Measurements from ENCODE around the gene ADARB2. TPM values are rescaled to one million over a fixed set of nuclear protein-coding genes. Genes with fewer than 3 reads are reported as not detected.

Gene ADARB2
- total RNA-seq, 1 donor from 2014 or later: 0.80 TPM

DNA sequence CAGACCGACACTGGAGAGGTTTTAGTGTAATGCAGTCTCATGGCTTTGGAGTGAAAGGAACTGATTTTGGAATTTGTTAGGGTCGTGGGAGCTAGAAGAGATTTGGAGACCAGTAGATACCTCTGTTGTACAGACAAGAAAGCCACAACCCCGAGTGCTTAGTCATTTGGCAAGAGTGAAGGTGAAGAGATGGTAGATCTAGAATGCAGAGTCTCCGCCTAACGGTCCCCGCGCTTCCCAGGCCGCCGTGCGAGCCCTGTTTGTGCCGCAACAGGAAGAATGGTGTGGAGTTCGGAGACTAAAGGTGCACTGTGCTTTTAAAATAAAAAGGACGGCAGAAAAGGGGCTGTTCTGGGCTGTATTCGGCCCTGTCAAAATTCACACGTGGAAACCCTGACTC lies 186.7 kb downstream of the ADARB2 start:
- DNase-seq (no peak), ATAC-seq (no peak)
- intact Hi-C loops (cut with DNase I): no loop called here

DNA sequence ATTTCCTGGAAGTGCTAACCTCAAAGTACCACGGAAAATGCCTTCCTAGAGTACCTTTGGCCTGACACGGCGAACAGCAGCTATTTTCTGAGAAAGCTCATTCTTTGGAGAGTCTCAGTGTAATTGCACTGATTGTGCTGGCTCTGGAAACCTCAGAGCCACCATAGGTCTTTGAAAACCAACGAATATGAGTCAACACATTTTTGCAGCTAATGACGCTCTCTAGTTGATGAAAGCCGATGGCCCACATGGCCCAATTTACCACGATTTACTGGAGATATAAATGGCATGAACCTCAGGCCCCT lies 187.1 kb downstream of the ADARB2 start:
- Histone ChIP-seq H3K4me3 (no peak overlapping the region), H3K36me3 (no peaks in the 10 kb centered on the region), H3K9me3 (no peaks in the 10 kb centered on the region), H3K27me3 (ENCODE audit: low read depth) (no peaks in the 10 kb centered on the region), H3K27ac (no peak overlapping the region), H3K4me1 (no peaks in the 10 kb centered on the region)
- no peak for DNase-seq
- intact Hi-C loops (cut with DNase I): no loop called here
- TF ChIP-seq, protein P1, sequence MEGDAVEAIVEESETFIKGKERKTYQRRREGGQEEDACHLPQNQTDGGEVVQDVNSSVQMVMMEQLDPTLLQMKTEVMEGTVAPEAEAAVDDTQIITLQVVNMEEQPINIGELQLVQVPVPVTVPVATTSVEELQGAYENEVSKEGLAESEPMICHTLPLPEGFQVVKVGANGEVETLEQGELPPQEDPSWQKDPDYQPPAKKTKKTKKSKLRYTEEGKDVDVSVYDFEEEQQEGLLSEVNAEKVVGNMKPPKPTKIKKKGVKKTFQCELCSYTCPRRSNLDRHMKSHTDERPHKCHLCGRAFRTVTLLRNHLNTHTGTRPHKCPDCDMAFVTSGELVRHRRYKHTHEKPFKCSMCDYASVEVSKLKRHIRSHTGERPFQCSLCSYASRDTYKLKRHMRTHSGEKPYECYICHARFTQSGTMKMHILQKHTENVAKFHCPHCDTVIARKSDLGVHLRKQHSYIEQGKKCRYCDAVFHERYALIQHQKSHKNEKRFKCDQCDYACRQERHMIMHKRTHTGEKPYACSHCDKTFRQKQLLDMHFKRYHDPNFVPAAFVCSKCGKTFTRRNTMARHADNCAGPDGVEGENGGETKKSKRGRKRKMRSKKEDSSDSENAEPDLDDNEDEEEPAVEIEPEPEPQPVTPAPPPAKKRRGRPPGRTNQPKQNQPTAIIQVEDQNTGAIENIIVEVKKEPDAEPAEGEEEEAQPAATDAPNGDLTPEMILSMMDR (IDR thresholded peaks at IDR 0.05): no peak
- ATAC-seq: peak in 1 of 2 donors; percentile 58

More for the DNA sequence above, 186.7 kb downstream of the ADARB2 start:
- Histone ChIP-seq H3K27ac (no peak overlapping the region), H3K4me3 (no peak overlapping the region), H3K4me1 (no peaks in the 10 kb centered on the region), H3K9me3 (no peaks in the 10 kb centered on the region), H3K27me3 (ENCODE audit: low read depth) (no peaks in the 10 kb centered on the region), H3K36me3 (no peaks in the 10 kb centered on the region)
- TF ChIP-seq, protein P1 (IDR thresholded peaks at IDR 0.05): no peak

DNA sequence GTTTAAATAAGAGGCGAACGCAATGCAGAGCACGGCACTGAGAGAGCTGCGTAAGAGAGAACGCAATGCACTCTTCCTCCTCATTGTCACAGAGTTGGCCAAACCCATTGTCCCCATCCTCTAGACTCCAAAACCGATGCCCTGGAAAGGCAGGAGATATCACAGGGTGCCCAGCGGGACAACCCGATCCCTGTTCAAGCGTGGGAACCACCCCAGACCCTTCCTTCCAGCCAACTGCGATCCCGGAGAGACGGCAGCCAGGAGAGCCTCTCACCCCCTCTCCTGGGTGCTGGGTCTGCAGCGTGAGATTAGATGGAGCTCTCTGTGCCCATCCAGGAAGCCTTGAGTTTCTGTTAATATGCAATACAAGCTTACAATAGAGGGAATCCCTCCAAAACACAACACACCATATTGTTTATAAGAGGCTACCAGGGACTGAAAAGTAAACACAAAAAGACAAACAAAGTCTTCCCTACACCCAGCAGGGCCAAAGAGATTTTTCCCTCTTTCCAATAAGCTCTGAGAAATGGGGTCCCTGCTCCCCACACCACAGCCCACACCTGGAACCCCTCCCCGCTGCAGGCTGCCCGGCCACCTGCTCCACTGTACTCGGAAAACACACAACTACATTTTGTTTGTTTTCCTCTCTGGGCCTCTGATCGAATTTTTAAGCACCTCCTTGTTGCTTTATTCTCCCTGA lies 187.6 kb downstream of the ADARB2 start:
- no peak for ATAC-seq
- no peaks in the 10 kb centered on the region for H3K36me3 ChIP-seq
- intact Hi-C loops (cut with DNase I): no loop called here

DNA sequence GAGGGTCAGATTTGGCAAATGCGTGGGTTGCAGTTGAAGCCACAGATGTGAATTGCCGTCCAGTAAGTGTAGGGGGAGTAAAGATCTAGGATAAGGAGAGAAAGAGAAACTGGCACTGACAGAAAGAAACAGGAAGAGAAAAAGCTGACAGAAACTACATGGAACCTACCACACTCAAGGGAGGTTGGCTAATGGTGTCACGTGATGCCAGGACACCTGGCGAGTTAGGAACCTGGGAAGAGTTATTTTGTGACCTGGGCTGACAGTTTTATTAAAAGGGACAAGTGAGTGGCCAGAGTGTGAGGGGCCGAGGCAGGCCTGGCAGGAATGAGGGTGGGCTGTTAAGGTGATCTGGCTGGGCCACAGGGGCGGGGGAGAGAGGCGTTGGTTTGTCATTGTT lies 188.7 kb downstream of the ADARB2 start:
- Histone ChIP-seq H3K9me3 (no peaks in the 10 kb centered on the region), H3K27ac (no peak overlapping the region), H3K36me3 (no peaks in the 10 kb centered on the region), H3K27me3 (ENCODE audit: low read depth) (no peaks in the 10 kb centered on the region), H3K4me3 (no peak overlapping the region), H3K4me1 (no peaks in the 10 kb centered on the region)
- TF ChIP-seq, protein P1 (IDR thresholded peaks at IDR 0.05): no peak
- intact Hi-C loops (cut with DNase I): no loop called here
- ATAC-seq (no peak), DNase-seq (no peak)

More for the DNA sequence above, 187.6 kb downstream of the ADARB2 start:
- H3K27ac ChIP-seq: no peak overlapping the region
- TF ChIP-seq, protein P1 (IDR thresholded peaks at IDR 0.05): no peak
- no peak overlapping the region for H3K4me3 ChIP-seq
- no peak for DNase-seq
- H3K27me3 ChIP-seq (ENCODE audit: low read depth): no peaks in the 10 kb centered on the region
- H3K9me3 ChIP-seq: no peaks in the 10 kb centered on the region
- no peaks in the 10 kb centered on the region for H3K4me1 ChIP-seq

DNA sequence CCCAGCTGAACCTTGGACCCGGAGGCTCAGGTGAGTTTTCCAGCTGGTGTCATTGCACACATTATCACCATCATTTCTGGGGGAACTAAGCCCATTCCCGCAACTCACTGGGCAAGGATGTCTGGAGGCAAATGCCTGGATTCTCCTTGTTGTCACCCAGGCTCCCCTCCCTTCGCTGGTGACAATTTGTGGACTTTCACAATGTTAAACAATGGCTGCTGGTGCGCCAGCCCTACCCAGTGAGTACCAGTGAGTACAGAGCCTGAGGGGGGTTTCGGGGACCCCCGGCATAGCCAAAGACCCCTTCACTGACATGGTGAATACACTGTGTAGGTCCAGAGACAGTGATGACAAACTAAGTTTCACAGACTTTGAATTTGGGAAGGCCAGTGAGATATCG lies 189.2 kb downstream of the ADARB2 start:
- Histone ChIP-seq H3K27ac (no peak overlapping the region), H3K4me3 (no peak overlapping the region), H3K4me1 (no peaks in the 10 kb centered on the region), H3K27me3 (ENCODE audit: low read depth) (no peaks in the 10 kb centered on the region), H3K36me3 (no peaks in the 10 kb centered on the region), H3K9me3 (no peaks in the 10 kb centered on the region)
- intact Hi-C loops (cut with DNase I): no loop called here
- DNase-seq (no peak), ATAC-seq (no peak)
- TF ChIP-seq, protein P1 (IDR thresholded peaks at IDR 0.05): no peak
